GM12872 (cell line): Measurements from ENCODE around the gene RTEL1.

Experiments used
- CTCF ChIP-seq: IDR thresholded peaks from 3 replicates; pipeline ENCODE4 v1.5.1; 2011; ENCODE audit warnings: low read depth, mild to moderate bottlenecking, low read length, moderate library complexity; ENCODE audit not compliant: insufficient read depth

RTEL1 gene

DNA sequence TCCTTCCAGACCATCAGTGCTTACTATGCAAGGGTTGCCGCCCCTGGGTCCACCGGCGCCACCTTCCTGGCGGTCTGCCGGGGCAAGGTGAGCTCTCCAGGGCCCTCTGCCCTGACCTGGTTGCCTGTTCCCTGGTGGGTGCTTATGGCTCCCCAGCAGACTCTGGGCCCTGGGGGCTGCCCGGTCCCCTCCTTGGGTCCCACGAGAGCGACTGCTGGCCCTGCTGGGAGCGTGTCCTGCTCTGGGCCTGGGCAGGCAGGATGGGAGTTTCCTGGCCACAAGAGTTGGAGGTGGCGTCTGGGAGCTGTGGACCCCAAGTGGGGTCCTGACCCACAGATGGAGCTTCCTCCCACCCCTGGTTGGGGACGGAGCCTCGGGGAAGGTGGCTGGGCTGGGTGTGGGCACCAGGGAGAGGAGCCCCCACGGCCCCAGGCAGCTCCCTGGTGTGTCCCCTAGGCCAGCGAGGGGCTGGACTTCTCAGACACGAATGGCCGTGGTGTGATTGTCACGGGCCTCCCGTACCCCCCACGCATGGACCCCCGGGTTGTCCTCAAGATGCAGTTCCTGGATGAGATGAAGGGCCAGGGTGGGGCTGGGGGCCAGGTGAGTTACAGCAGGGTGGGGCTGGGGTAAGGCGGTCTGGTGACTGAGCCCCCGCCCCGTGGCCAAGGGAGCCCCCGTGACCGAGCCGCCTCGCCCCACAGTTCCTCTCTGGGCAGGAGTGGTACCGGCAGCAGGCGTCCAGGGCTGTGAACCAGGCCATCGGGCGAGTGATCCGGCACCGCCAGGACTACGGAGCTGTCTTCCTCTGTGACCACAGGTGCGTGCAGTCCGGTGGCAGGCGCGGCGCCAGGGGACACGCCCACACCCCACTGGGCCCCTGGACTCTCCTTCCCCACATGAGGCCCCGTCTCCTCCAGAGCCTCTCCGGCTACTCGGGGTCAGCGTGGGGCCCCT lies 31.2 kb downstream of the RTEL1 start:
- TF ChIP-seq CTCF: no peak

DNA sequence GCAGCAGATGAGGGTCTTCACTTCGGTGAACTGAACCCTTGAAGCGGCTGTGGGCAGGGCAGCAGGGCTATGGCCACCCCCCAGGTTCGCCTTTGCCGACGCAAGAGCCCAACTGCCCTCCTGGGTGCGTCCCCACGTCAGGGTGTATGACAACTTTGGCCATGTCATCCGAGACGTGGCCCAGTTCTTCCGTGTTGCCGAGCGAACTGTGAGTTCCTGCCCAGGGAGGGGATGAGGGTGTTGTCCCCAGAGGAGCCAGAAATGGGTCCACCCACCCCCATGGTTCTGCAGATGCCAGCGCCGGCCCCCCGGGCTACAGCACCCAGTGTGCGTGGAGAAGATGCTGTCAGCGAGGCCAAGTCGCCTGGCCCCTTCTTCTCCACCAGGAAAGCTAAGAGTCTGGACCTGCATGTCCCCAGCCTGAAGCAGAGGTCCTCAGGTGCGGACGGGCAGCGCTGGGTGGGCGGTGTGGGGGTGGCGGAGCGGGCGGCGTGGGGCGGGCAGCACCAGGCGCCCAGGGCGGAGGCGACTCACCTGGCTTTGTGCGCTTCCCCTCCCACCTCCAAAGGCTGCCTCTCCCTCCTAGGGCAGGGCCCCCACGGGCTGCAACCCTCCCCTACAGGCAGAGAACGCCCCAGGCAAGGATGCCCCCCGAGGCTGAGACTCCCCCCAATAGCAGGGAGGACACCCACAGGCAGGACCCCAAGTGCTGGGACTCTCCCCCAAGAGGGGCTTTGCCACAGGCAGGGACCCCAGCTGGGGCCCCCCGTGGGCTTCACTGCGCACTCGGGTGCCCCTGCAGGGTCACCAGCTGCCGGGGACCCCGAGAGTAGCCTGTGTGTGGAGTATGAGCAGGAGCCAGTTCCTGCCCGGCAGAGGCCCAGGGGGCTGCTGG lies 32.1 kb downstream of the RTEL1 start:
- TF ChIP-seq CTCF: no peak

GRCh38 chr20:63690898-63691710 lies 33.0 kb downstream of the RTEL1 start:
- TF ChIP-seq CTCF: no peak

DNA sequence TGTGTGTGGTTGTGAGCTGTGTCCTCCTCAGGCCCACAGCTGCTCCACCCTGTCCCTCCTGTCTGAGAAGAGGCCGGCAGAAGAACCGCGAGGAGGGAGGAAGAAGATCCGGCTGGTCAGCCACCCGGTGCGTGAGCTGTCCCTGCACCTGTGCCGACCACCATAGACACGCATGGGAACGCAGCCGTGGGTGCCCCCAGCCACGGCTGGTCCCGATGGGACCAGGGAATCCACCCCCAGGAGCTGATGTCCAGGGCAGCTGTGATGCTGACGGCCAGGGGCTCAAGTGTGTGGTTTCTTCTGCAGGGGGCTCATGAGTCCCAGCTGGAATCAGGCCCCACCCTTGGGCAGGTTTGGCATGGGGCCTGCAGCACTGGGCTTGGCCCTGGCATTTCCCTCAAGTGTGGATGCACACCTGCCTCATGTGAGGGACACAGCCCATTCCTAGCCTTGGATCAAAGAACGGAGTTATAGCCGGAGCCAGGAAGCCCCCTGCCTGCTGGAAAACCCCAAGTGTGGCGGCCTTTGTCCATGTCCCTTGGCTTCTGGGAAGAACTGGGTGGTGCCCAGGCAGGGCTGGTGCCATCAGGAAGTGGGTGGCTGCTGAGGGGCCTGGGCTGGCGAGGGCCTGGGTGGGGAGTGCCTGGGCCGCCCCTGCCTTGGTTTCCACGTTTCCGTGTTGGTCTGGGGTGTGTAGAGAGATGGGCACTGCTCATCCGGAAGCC lies 33.8 kb downstream of the RTEL1 start:
- TF ChIP-seq CTCF: no peak

DNA sequence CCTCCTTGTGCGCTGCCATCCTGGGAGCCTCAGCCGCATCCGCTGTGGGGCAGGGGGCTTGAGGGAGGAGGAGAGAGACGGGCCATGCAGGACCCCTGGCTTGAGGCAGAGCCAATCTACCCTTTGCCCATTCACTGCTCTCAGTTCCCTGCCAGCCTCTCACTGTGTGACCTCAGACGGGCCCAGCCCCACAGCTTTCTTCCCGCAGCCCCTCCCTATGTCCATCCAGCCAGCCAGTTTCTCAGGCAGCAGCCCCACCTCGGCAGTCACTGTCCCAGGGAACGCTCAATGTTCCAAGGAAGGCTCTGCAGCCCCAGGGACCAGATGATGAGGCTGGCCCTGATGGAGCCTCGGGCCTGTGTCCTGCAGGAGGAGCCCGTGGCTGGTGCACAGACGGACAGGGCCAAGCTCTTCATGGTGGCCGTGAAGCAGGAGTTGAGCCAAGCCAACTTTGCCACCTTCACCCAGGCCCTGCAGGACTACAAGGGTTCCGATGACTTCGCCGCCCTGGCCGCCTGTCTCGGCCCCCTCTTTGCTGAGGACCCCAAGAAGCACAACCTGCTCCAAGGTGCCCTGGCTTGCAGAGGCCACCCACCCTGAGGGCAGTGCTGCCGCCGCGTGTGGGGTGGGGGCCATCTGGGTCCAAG lies 34.4 kb downstream of the RTEL1 start:
- no peak for TF ChIP-seq CTCF

GRCh38 chr20:63693083-63693732 lies 35.1 kb downstream of the RTEL1 start:
- TF ChIP-seq CTCF: no peak
